GM12878 (cell line): Measurements from ENCODE around the gene LPIN2. TPM values are rescaled to one million over a fixed set of nuclear protein-coding genes. Genes with fewer than 3 reads are reported as not detected.

ENCODE experiments used
- ATAC-seq: fragments of 200-7000 bp; cut with Tn5 transposase; 3 replicates; pipeline ENCODE4 v1.9.1; 2020; ENCODE audit warnings: mild to moderate bottlenecking, moderate library complexity
- BruUV-seq: library from RNA; stranded (reverse); fragments of 400-500 nt; replicated peaks from 2 replicates; lab custom pipeline; 2021; lab: Mats Ljungman, UMichigan
- CTCF ChIA-PET: fragments of 300-600 bp; sonication (Branson Sonifier 250); formaldehyde crosslinking; extraction: SDS; loops from one replicate; lab custom pipeline; 2021; ENCODE audit warnings: inconsistent platforms; lab: Yijun Ruan, JAX
- POLR2A ChIA-PET: fragments of 350-600 bp; formaldehyde crosslinking; extraction: SDS; loops from one replicate; lab custom pipeline; 2021; ENCODE audit warnings: inconsistent platforms; lab: Charles Lee
- RAD21 ChIA-PET: fragments of 300-600 bp; sonication (Branson Sonifier 250); formaldehyde crosslinking; loops from one replicate; lab custom pipeline; 2023; ENCODE audit warnings: antibody characterized with exemption; ENCODE audit not compliant: unreplicated experiment; lab: Charles Lee
- SMC1A ChIA-PET: fragments of 300-600 bp; sonication (Branson Sonifier 250); formaldehyde crosslinking; loops from one replicate; lab custom pipeline; 2023; ENCODE audit not compliant: unreplicated experiment, uncharacterized antibody; lab: Charles Lee
- DNase-seq: peaks from one replicate; pipeline ENCODE4 v3.0.0-alpha.2; 2011; ENCODE audit warnings: low read depth, low spot score
- FAIRE-seq: peaks from 3 replicates; lab custom pipeline; 2011; peaks lifted over from hg19 to GRCh38; lab: Jason Lieb, UNC
- H2AFZ ChIP-seq: 2 replicates; pipeline ENCODE4 v1.6.0; 2011; ENCODE audit warnings: low read depth, low read length, control low read depth; ENCODE audit not compliant: control insufficient read depth
- H3K27ac ChIP-seq: 2 replicates; pipeline ENCODE4 v1.5.1; 2011; ENCODE audit warnings: control low read depth; ENCODE audit not compliant: control insufficient read depth, insufficient read depth
- H3K27me3 ChIP-seq, 2 experiments: replicated peaks in 1 of 2; 2 replicates each; pipeline versions ENCODE4 v1.6.0 to v1.6.1; 2011; ENCODE audit warnings: low read length in 1 of 2; ENCODE audit not compliant: control insufficient read depth in 2 of 2, insufficient read depth in 2 of 2
- H3K36me3 ChIP-seq, 2 experiments: 2 replicates each; pipeline ENCODE4 v1.5.1; 2011; ENCODE audit warnings: low read length in 1 of 2; ENCODE audit not compliant: control insufficient read depth in 2 of 2, insufficient read depth in 2 of 2
- H3K4me1 ChIP-seq: 2 replicates; pipeline ENCODE4 v1.6.1; 2011; ENCODE audit warnings: mild to moderate bottlenecking, low read length, moderate library complexity, mixed read lengths; ENCODE audit not compliant: control insufficient read depth, insufficient read depth
- H3K4me2 ChIP-seq: 2 replicates; pipeline ENCODE4 v1.6.0; 2011; ENCODE audit warnings: control low read depth; ENCODE audit not compliant: control insufficient read depth, insufficient read depth
- H3K4me3 ChIP-seq: fragments of 200-600 bp; sonication (generic); 2 replicates; pipeline ENCODE4 v1.5.1; 2016
- H3K79me2 ChIP-seq: 2 replicates; pipeline ENCODE4 v1.6.0; 2011; ENCODE audit warnings: low read length; ENCODE audit not compliant: control insufficient read depth, insufficient read depth
- H3K9ac ChIP-seq: 2 replicates; pipeline ENCODE4 v1.8.0; 2011; ENCODE audit warnings: low read length, control low read depth, mixed read lengths; ENCODE audit not compliant: control insufficient read depth, insufficient read depth
- H3K9me3 ChIP-seq: replicated peaks from 3 replicates; pipeline ENCODE4 v1.5.1; 2011; ENCODE audit warnings: mild to moderate bottlenecking, low read length; ENCODE audit not compliant: control insufficient read depth, insufficient read depth
- H4K20me1 ChIP-seq: 2 replicates; pipeline ENCODE4 v1.6.0; 2011; ENCODE audit not compliant: control insufficient read depth, insufficient read depth
- IKZF1 ChIP-seq: fragments of 450-650 bp; conservative IDR thresholded peaks from 2 replicates; pipeline ENCODE4 v1.6.1; 2017; ENCODE audit warnings: antibody characterized with exemption, mild to moderate bottlenecking
- RUNX3 ChIP-seq: IDR thresholded peaks from 2 replicates; pipeline ENCODE4 v1.6.1; 2012; ENCODE audit warnings: low read length, inconsistent platforms
- SMARCA5 ChIP-seq: fragments of 450-650 bp; IDR thresholded peaks from 2 replicates; pipeline ENCODE4 v1.6.1; 2017; ENCODE audit warnings: mild to moderate bottlenecking
- WRNIP1 ChIP-seq: IDR thresholded peaks from 2 replicates; pipeline ENCODE4 v1.6.1; 2011; ENCODE audit warnings: low read depth, low read length, improper control_type of control experiment, borderline replicate concordance
- ZNF217 ChIP-seq: fragments of 450-650 bp; IDR thresholded peaks from 2 replicates; pipeline ENCODE4 v1.6.1; 2017; ENCODE audit warnings: antibody characterized with exemption, mild to moderate bottlenecking
- WGBS: methylation state at CpG from one replicate; pipeline ENCODE4 v1.1.6; 2016; ENCODE audit warnings: low lambda C conversion rate; ENCODE audit not compliant: insufficient replicate concordance, insufficient coverage; ENCODE audit errors: missing lambda C conversion rate; 5-methylcytosine and 5-hydroxymethylcytosine counted together
- in situ Hi-C: fragments of 300-500 bp; cut with MboI; formaldehyde crosslinking; loops from 9 replicates; pipeline ENCODE4 v1.14.3; 2018; ENCODE audit warnings: mixed read lengths
- intact Hi-C: fragments of 100-400 bp; cut with micrococcal nuclease; formaldehyde crosslinking; loops from one replicate; pipeline ENCODE4 v1.14.2; 2022; ENCODE audit not compliant: unreplicated experiment
- polyA plus RNA-seq, 11 experiments: library from polyadenylated mRNA; depleted of rRNA in 4 of 11; unstranded in 6 of 11; stranded (reverse) in 5 of 11; fragments of >200 nt; fragmentation: Nextera tagmentation in 4 of 11; fragmentation: Illumina TruSeq in 1 of 11; extraction: Ambion mirVana in 4 of 11; extraction: Trizol in 1 of 11; gene quantifications; 1 replicate in 1 of 11; 2 replicates in 10 of 11; pipeline versions ENCODE4 v1.2.1 to v1.2.3, GENCODE V29; 2011 to 2016; ENCODE audit warnings: inconsistent platforms in 2 of 11, missing spikeins in 2 of 11, low read depth in 1 of 11
- total RNA-seq, 4 experiments: library from RNA; depleted of rRNA in 3 of 4; stranded (reverse); fragments of >200 nt in 3 of 4; fragmentation: Illumina TruSeq in 1 of 4; extraction: Trizol in 1 of 4; gene quantifications; 2 replicates each; pipeline versions ENCODE4 v1.2.1 to v1.2.3, GENCODE V29; 2013 to 2021
- TF ChIP-seq, protein P1 (sequence below): fragments of 150-350 bp; IDR thresholded peaks from 2 replicates; pipeline ENCODE4 v1.6.1; 2016; ENCODE audit warnings: low read depth, low read length
- TF ChIP-seq, protein P2 (sequence below): fragments of 450-650 bp; IDR thresholded peaks from 2 replicates; pipeline ENCODE4 v1.6.1; 2018; ENCODE audit warnings: borderline replicate concordance, mild to moderate bottlenecking; ENCODE audit not compliant: partially characterized antibody

The LPIN2 gene
- total and polyA plus RNA-seq, 10 of the 15 experiments (the other 5 are each of a cell fraction or from before 2014, with no cell fraction given), result 4.1 to 28.0 (median 15.9) TPM

GRCh38 chr18:3061581-3062312, 48.8 kb upstream of the LPIN2 start:
- intact Hi-C loops, result loop anchor here (1.0 to 5.0 kb wide), 3 partner anchors 49 to 129 kb away; partner anchors contain the start of gene LPIN2
- BruUV-seq, result no TSS peak
- H3K27me3 ChIP-seq, result no peaks in the 10 kb centered on the region
- TF ChIP-seq WRNIP1, result no peak
- TF ChIP-seq IKZF1, result 0 out of 2 replicates have a peak, but pooled peaks have one; percentile 11
- TF ChIP-seq RUNX3, result peak; percentile 50; the same call in 1 of the 2 replicates
- TF ChIP-seq ZNF217, result peak; percentile 25; the same call in 1 of the 2 replicates
- TF ChIP-seq, protein P1, sequence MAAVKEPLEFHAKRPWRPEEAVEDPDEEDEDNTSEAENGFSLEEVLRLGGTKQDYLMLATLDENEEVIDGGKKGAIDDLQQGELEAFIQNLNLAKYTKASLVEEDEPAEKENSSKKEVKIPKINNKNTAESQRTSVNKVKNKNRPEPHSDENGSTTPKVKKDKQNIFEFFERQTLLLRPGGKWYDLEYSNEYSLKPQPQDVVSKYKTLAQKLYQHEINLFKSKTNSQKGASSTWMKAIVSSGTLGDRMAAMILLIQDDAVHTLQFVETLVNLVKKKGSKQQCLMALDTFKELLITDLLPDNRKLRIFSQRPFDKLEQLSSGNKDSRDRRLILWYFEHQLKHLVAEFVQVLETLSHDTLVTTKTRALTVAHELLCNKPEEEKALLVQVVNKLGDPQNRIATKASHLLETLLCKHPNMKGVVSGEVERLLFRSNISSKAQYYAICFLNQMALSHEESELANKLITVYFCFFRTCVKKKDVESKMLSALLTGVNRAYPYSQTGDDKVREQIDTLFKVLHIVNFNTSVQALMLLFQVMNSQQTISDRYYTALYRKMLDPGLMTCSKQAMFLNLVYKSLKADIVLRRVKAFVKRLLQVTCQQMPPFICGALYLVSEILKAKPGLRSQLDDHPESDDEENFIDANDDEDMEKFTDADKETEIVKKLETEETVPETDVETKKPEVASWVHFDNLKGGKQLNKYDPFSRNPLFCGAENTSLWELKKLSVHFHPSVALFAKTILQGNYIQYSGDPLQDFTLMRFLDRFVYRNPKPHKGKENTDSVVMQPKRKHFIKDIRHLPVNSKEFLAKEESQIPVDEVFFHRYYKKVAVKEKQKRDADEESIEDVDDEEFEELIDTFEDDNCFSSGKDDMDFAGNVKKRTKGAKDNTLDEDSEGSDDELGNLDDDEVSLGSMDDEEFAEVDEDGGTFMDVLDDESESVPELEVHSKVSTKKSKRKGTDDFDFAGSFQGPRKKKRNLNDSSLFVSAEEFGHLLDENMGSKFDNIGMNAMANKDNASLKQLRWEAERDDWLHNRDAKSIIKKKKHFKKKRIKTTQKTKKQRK, result no peak
- peak; percentile 41; the same call in 1 of the 2 replicates for TF ChIP-seq SMARCA5
- TF ChIP-seq, protein P2, sequence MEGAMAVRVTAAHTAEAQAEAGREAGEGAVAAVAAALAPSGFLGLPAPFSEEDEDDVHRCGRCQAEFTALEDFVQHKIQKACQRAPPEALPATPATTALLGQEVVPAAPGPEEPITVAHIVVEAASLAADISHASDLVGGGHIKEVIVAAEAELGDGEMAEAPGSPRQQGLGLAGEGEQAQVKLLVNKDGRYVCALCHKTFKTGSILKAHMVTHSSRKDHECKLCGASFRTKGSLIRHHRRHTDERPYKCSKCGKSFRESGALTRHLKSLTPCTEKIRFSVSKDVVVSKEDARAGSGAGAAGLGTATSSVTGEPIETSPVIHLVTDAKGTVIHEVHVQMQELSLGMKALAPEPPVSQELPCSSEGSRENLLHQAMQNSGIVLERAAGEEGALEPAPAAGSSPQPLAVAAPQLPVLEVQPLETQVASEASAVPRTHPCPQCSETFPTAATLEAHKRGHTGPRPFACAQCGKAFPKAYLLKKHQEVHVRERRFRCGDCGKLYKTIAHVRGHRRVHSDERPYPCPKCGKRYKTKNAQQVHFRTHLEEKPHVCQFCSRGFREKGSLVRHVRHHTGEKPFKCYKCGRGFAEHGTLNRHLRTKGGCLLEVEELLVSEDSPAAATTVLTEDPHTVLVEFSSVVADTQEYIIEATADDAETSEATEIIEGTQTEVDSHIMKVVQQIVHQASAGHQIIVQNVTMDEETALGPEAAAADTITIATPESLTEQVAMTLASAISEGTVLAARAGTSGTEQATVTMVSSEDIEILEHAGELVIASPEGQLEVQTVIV, result no peak
- H3K79me2 ChIP-seq, result no peaks in the 10 kb centered on the region
- SMC1A ChIA-PET, result interaction anchor here (0.8 to 7.8 kb wide), 24 partner anchors 10 to 185 kb away, joined by 3 to 78 read pairs (median 6); partner anchors contain the start of gene MYL12A
- 0 out of 2 replicates have a peak overlapping the region, but pooled peaks have one; percentile 12 for H3K4me3 ChIP-seq
- no peaks in the 10 kb centered on the region for H4K20me1 ChIP-seq
- WGBS, result 68% methylated on average over 11 of the region's 11 CpGs
- POLR2A ChIA-PET, result interaction anchor here (0.6 to 1.0 kb wide), 5 partner anchors 10 to 410 kb away, joined by 3 read pairs; no protein-coding TSS in a partner anchor
- H3K36me3 ChIP-seq, result no peaks in the 10 kb centered on the region
- no peak overlapping the region for H3K9ac ChIP-seq
- peaks cover 2% of the 10 kb centered on the region; the same call in 2 of the 3 replicates for H3K9me3 ChIP-seq
- peak; percentile 66 for ATAC-seq
- FAIRE-seq, result no peak
- peak overlapping the region; percentile 73 for H3K27ac ChIP-seq
- CTCF ChIA-PET, result interaction anchor here (0.8 to 7.8 kb wide), 47 partner anchors 8 to 292 kb away, joined by 3 to 131 read pairs (median 7); partner anchors contain the start of gene MYL12A
- no peak for DNase-seq
- peaks cover 32% of the 10 kb centered on the region for H3K4me1 ChIP-seq
- peak overlapping the region; percentile 40 for H3K4me2 ChIP-seq
- RAD21 ChIA-PET, result interaction anchor here (0.9 to 3.8 kb wide), 15 partner anchors 12 to 184 kb away, joined by 3 to 45 read pairs (median 7); partner anchors contain the start of gene MYL12A
- in situ Hi-C loops, result no loop called here
- H2AFZ ChIP-seq, result peak overlapping the region; percentile 52
